ENCODE results near the gene TEAD1.

DNA sequence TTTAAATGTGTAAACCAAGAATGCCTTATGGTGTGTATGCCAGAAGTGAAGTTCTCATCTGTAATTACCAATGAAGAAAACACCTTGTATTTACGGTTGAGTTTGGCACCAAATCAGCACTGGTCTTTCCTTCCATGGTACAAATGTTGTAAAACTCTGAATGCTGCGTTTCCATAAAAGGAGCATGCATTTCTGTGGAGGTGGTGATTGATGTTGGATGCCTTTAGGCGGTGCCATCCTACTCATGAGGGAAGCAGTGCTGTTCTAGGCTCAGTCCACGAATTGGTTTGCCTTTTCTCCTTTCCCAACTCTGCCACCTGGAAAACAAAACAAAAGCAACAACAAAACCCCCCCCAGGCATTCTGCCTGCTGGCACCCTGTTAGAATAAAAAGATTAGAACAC lies 124.4 kb downstream of the TEAD1 start:
- TF ChIP-seq, protein P1, sequence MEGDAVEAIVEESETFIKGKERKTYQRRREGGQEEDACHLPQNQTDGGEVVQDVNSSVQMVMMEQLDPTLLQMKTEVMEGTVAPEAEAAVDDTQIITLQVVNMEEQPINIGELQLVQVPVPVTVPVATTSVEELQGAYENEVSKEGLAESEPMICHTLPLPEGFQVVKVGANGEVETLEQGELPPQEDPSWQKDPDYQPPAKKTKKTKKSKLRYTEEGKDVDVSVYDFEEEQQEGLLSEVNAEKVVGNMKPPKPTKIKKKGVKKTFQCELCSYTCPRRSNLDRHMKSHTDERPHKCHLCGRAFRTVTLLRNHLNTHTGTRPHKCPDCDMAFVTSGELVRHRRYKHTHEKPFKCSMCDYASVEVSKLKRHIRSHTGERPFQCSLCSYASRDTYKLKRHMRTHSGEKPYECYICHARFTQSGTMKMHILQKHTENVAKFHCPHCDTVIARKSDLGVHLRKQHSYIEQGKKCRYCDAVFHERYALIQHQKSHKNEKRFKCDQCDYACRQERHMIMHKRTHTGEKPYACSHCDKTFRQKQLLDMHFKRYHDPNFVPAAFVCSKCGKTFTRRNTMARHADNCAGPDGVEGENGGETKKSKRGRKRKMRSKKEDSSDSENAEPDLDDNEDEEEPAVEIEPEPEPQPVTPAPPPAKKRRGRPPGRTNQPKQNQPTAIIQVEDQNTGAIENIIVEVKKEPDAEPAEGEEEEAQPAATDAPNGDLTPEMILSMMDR (IDR thresholded peaks at IDR 0.05; ENCODE audit: low read depth, low read length, poor library complexity, severe bottlenecking): no peak
- no peak for TF ChIP-seq EZH2phosphoT487 (IDR thresholded peaks at IDR 0.05; ENCODE audit: borderline replicate concordance, low read length)
